Common myeloid progenitor, CD34-positive (primary cell): ENCODE measurements around the gene C9orf153.

Experiments used
- CTCF ChIA-PET: fragments of 350-600 bp; sonication (Branson Sonifier 250); formaldehyde crosslinking; loops from one replicate; lab custom pipeline; 2021; ENCODE audit warnings: antibody characterized with exemption; lab: Charles Lee
- POLR2A ChIA-PET: fragments of 350-600 bp; sonication (Branson Sonifier 250); formaldehyde crosslinking; loops from one replicate; lab custom pipeline; 2021; ENCODE audit warnings: antibody characterized with exemption; lab: Charles Lee
- DNase-seq, 3 donors: peaks; one replicate each; pipeline versions ENCODE4 v3.0.0 to v3.0.0-alpha.2; 2013
- H3K27ac ChIP-seq, 2 experiments: 1 replicate in 1 of 2; 2 replicates in 1 of 2; pipeline ENCODE4 v1.7.0; 2013; ENCODE audit warnings: inconsistent platforms in 2 of 2, low read length in 2 of 2, mild to moderate bottlenecking in 2 of 2, low read depth in 1 of 2, moderate library complexity in 1 of 2; ENCODE audit not compliant: severe bottlenecking in 2 of 2, insufficient read depth in 1 of 2, poor library complexity in 1 of 2
- H3K27me3 ChIP-seq, 5 experiments: replicated peaks in 2 of 5; 1 replicate in 3 of 5; 2 replicates in 2 of 5; pipeline versions ENCODE4 v1.6.1 to v1.7.0; 2013; ENCODE audit warnings: low read length in 4 of 5, mild to moderate bottlenecking in 2 of 5, moderate library complexity in 2 of 5, inconsistent platforms in 1 of 5; ENCODE audit not compliant: insufficient read depth in 5 of 5, control insufficient read depth in 4 of 5
- H3K36me3 ChIP-seq, 4 experiments: 1 replicate in 2 of 4; 2 replicates in 2 of 4; pipeline versions ENCODE4 v1.6.1 to v1.7.0; 2013; ENCODE audit warnings: low read length in 3 of 4, control low read depth in 1 of 4, mild to moderate bottlenecking in 1 of 4; ENCODE audit not compliant: control insufficient read depth in 4 of 4, insufficient read depth in 4 of 4
- H3K4me1 ChIP-seq, 4 experiments: 1 replicate in 3 of 4; 2 replicates in 1 of 4; pipeline versions ENCODE4 v1.6.1 to v1.7.1; 2013; ENCODE audit warnings: low read length in 3 of 4, mild to moderate bottlenecking in 3 of 4, control low read depth in 1 of 4, inconsistent platforms in 1 of 4, moderate library complexity in 1 of 4; ENCODE audit not compliant: control insufficient read depth in 4 of 4, insufficient read depth in 4 of 4; ENCODE audit errors: control extremely low read depth in 1 of 4
- H3K4me3 ChIP-seq, 7 experiments: 1 replicate in 4 of 7; 2 replicates in 3 of 7; pipeline versions ENCODE4 v1.5.1 to v1.7.0; 2013; ENCODE audit warnings: mild to moderate bottlenecking in 7 of 7, low read length in 6 of 7, moderate library complexity in 6 of 7, inconsistent platforms in 2 of 7, low read depth in 2 of 7, control low read depth in 1 of 7; ENCODE audit not compliant: insufficient read depth in 4 of 7, control insufficient read depth in 1 of 7; ENCODE audit errors: extremely low read depth in 1 of 7
- H3K9me3 ChIP-seq, 5 experiments: 1 replicate in 4 of 5; 2 replicates in 1 of 5; pipeline versions ENCODE4 v1.6.1 to v1.7.1; 2013; ENCODE audit warnings: low read length in 4 of 5, mild to moderate bottlenecking in 2 of 5, inconsistent platforms in 1 of 5, low read depth in 1 of 5, moderate library complexity in 1 of 5; ENCODE audit not compliant: control insufficient read depth in 4 of 5, insufficient read depth in 2 of 5; ENCODE audit errors: control extremely low read depth in 1 of 5
- WGBS: methylation state at CpG from one replicate; pipeline ENCODE4 v1.1.5; 2013; ENCODE audit not compliant: insufficient coverage; 5-methylcytosine and 5-hydroxymethylcytosine counted together

C9orf153 gene

GRCh38 chr9:86184138-86184524, 75.3 kb downstream of the C9orf153 start:
- H3K9me3 ChIP-seq = peaks cover 0 to 9% (median 0%) of the 10 kb centered on the region in 5 experiments
- peaks cover 0 to 3% (median 0%) of the 10 kb centered on the region in 5 experiments for H3K27me3 ChIP-seq
- no peak overlapping the region for H3K4me3 ChIP-seq
- DNase-seq = no peak
- CTCF ChIA-PET = no interaction called here
- no peak overlapping the region for H3K27ac ChIP-seq
- WGBS = 97% methylated on average over 4 of the region's 4 CpGs
- POLR2A ChIA-PET = no interaction called here
- H3K4me1 ChIP-seq = no peaks in the 10 kb centered on the region
- no peaks in the 10 kb centered on the region for H3K36me3 ChIP-seq

GRCh38 chr9:86183229-86184137, 76.0 kb downstream of the C9orf153 start:
- ChIA-PET CTCF (no interaction called here), POLR2A (no interaction called here)
- DNase-seq = no peak
- no peaks in the 10 kb centered on the region for H3K4me1 ChIP-seq
- no peak overlapping the region for H3K27ac ChIP-seq
- H3K9me3 ChIP-seq = peaks cover 0 to 5% (median 0%) of the 10 kb centered on the region in 5 experiments
- 80% methylated on average over 1 of the region's 1 CpG for WGBS
- peaks cover 0 to 3% (median 0%) of the 10 kb centered on the region in 5 experiments for H3K27me3 ChIP-seq
- no peaks in the 10 kb centered on the region for H3K36me3 ChIP-seq
- no peak overlapping the region for H3K4me3 ChIP-seq

GRCh38 chr9:86181379-86182315, 77.8 kb downstream of the C9orf153 start:
- Histone ChIP-seq H3K27me3 (peaks cover 0 to 3% (median 0%) of the 10 kb centered on the region in 5 experiments), H3K4me3 (no peak overlapping the region), H3K27ac (no peak overlapping the region), H3K4me1 (no peaks in the 10 kb centered on the region), H3K36me3 (no peaks in the 10 kb centered on the region), H3K9me3 (peaks cover 0 to 3% (median 0%) of the 10 kb centered on the region in 5 experiments)
- no peak for DNase-seq
- 100% methylated on average over 2 of the region's 3 CpGs for WGBS
- ChIA-PET POLR2A (no interaction called here), CTCF (no interaction called here)

- 100% methylated on average over 4 of the region's 5 CpGs for WGBS
- ChIA-PET CTCF (no interaction called here), POLR2A (no interaction called here)
- no peak overlapping the region for H3K27ac ChIP-seq
- no peak for DNase-seq
- no peaks in the 10 kb centered on the region for H3K9me3 ChIP-seq
- no peak overlapping the region for H3K4me3 ChIP-seq
- no peaks in the 10 kb centered on the region for H3K27me3 ChIP-seq
- no peaks in the 10 kb centered on the region for H3K4me1 ChIP-seq
- no peaks in the 10 kb centered on the region for H3K36me3 ChIP-seq
Observed at GRCh38 chr9:86178503-86178902, 81.0 kb downstream of the C9orf153 start.

- CTCF ChIA-PET = no interaction called here
- H3K4me3 ChIP-seq = no peak overlapping the region
- H3K27me3 ChIP-seq = no peaks in the 10 kb centered on the region
- WGBS = no CpG with 5 or more reads among the region's 1 CpG
- H3K4me1 ChIP-seq = no peaks in the 10 kb centered on the region
- POLR2A ChIA-PET = no interaction called here
- H3K9me3 ChIP-seq = no peaks in the 10 kb centered on the region
- H3K27ac ChIP-seq = no peak overlapping the region
- no peak for DNase-seq
- no peaks in the 10 kb centered on the region for H3K36me3 ChIP-seq
Observed at GRCh38 chr9:86177995-86178394, 81.5 kb downstream of the C9orf153 start.

- Histone ChIP-seq H3K27ac (no peak overlapping the region), H3K36me3 (no peaks in the 10 kb centered on the region), H3K4me3 (no peak overlapping the region), H3K9me3 (no peaks in the 10 kb centered on the region), H3K27me3 (no peaks in the 10 kb centered on the region), H3K4me1 (no peaks in the 10 kb centered on the region)
- DNase-seq = peak; percentile 2 to 32 (median 17)
- CTCF ChIA-PET = no interaction called here
- POLR2A ChIA-PET = no interaction called here
- WGBS = 100% methylated on average over 1 of the region's 5 CpGs
Observed at GRCh38 chr9:86176468-86176867, 83.0 kb downstream of the C9orf153 start.
